ENCODE results near the gene LCE5A. TPM values are rescaled to one million over a fixed set of nuclear protein-coding genes. Genes with fewer than 3 reads are reported as not detected.
A peak's percentile ranks its signal among the peaks of the same experiment; 100 is the strongest.
"Not testable (repeated sequence)": the region's sequence is repeated elsewhere in the genome, so short reads cannot be mapped to it uniquely, and the experiment has no call there.

The LCE5A gene
- total RNA-seq, 1 donor, result not detected

GRCh38 chr1:152537496-152537895, 26.9 kb downstream of the LCE5A start:
- no peak overlapping the region for H3K27ac ChIP-seq (ENCODE audit: low read depth, low read length)

DNA sequence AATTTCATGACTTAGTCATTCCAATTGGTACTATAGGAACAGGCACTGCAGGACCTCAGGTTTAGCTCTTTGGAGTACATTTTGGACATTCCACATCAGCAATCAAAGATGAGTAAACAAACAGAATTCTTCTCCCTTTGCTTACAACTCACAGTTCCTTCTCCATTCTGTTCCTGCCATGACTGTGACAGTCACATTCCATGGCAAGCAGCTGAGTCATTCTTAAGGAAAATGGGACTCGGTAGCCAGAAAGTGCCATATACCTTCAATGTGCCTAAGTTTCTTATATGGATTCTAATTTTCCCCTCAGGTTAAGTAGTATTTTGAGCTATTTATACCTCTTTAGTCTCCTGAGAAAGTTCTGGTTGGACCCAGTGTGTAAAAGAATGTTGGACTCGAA, 29.3 kb downstream of the LCE5A start:
- no peak overlapping the region for H3K4me3 ChIP-seq (ENCODE audit: insufficient read depth, low read length)
- no peak overlapping the region for H3K27ac ChIP-seq (ENCODE audit: low read depth, low read length)
- no peaks in the 10 kb centered on the region for H3K79me2 ChIP-seq (ENCODE audit: insufficient read depth, low read length)
- H4K20me1 ChIP-seq (ENCODE audit: insufficient read depth, low read length), result no peaks in the 10 kb centered on the region
- H3K27me3 ChIP-seq (ENCODE audit: insufficient read depth, low read length), result no peaks in the 10 kb centered on the region
- H3K36me3 ChIP-seq (ENCODE audit: insufficient read depth, low read length), result no peaks in the 10 kb centered on the region
- H3K4me1 ChIP-seq (ENCODE audit: insufficient read depth, low read length), result no peaks in the 10 kb centered on the region
- H3K9me3 ChIP-seq (ENCODE audit: low read depth, low read length), result no peaks in the 10 kb centered on the region
- H2AFZ ChIP-seq (ENCODE audit: low read length), result no peak overlapping the region
- TF ChIP-seq CTCF (IDR thresholded peaks at IDR 0.05; ENCODE audit: extremely low read depth, low read depth, low read length), result no peak
- DNase-seq (ENCODE audit: insufficient read length, low spot score, missing footprints), result peak; percentile 71
- no peak overlapping the region for H3K4me2 ChIP-seq (ENCODE audit: insufficient read depth, low read length)

More at GRCh38 chr1:152537496-152537895, 26.9 kb downstream of the LCE5A start:
- Histone ChIP-seq H3K4me2 (ENCODE audit: insufficient read depth, low read length) (no peak overlapping the region), H3K9me3 (ENCODE audit: low read depth, low read length) (no peaks in the 10 kb centered on the region), H3K36me3 (ENCODE audit: insufficient read depth, low read length) (no peaks in the 10 kb centered on the region), H3K27me3 (ENCODE audit: insufficient read depth, low read length) (no peaks in the 10 kb centered on the region), H4K20me1 (ENCODE audit: insufficient read depth, low read length) (no peaks in the 10 kb centered on the region), H2AFZ (ENCODE audit: low read length) (no peak overlapping the region), H3K4me1 (ENCODE audit: insufficient read depth, low read length) (no peaks in the 10 kb centered on the region), H3K4me3 (ENCODE audit: insufficient read depth, low read length) (no peak overlapping the region), H3K79me2 (ENCODE audit: insufficient read depth, low read length) (no peaks in the 10 kb centered on the region)
- no peak for TF ChIP-seq CTCF (IDR thresholded peaks at IDR 0.05; ENCODE audit: extremely low read depth, low read depth, low read length)
- no peak for DNase-seq (ENCODE audit: insufficient read length, low spot score, missing footprints)

GRCh38 chr1:152543820-152544219, 33.2 kb downstream of the LCE5A start:
- no peak overlapping the region for H3K4me3 ChIP-seq (ENCODE audit: insufficient read depth, low read length)
- no peak overlapping the region for H3K27ac ChIP-seq (ENCODE audit: low read depth, low read length)
- H4K20me1 ChIP-seq (ENCODE audit: insufficient read depth, low read length), result no peaks in the 10 kb centered on the region
- no peaks in the 10 kb centered on the region for H3K79me2 ChIP-seq (ENCODE audit: insufficient read depth, low read length)
- no peaks in the 10 kb centered on the region for H3K36me3 ChIP-seq (ENCODE audit: insufficient read depth, low read length)
- no peaks in the 10 kb centered on the region for H3K27me3 ChIP-seq (ENCODE audit: insufficient read depth, low read length)
- TF ChIP-seq CTCF (IDR thresholded peaks at IDR 0.05; ENCODE audit: extremely low read depth, low read depth, low read length), result peak; percentile 18
- H3K4me1 ChIP-seq (ENCODE audit: insufficient read depth, low read length), result no peaks in the 10 kb centered on the region
- no peaks in the 10 kb centered on the region for H3K9me3 ChIP-seq (ENCODE audit: low read depth, low read length)
- H2AFZ ChIP-seq (ENCODE audit: low read length), result no peak overlapping the region
- no peak for DNase-seq (ENCODE audit: insufficient read length, low spot score, missing footprints)
- H3K4me2 ChIP-seq (ENCODE audit: insufficient read depth, low read length), result no peak overlapping the region

DNA sequence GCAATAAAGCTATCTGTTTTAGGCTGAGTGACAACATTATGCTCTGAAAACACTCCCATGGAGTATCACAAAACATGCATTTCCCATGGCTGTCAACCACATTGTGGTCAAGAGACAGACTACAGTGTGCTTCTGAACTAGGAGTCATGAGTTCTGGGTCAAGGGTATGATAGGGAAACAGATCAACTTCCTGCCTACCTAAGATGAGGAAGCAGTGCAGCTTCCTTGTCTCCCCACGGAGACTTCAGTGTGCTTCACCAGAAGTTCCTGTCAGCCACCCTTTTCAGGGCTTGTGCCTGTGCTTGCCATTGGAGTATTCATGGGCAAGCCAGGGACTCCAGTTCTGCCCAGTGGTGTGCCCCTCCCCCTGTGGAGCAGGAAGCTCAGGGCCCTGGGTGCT, 36.1 kb downstream of the LCE5A start:
- Histone ChIP-seq H3K27me3 (ENCODE audit: insufficient read depth, low read length) (no peaks in the 10 kb centered on the region), H3K4me2 (ENCODE audit: insufficient read depth, low read length) (no peak overlapping the region), H3K36me3 (ENCODE audit: insufficient read depth, low read length) (no peaks in the 10 kb centered on the region), H3K9me3 (ENCODE audit: low read depth, low read length) (no peaks in the 10 kb centered on the region), H3K79me2 (ENCODE audit: insufficient read depth, low read length) (no peaks in the 10 kb centered on the region), H2AFZ (ENCODE audit: low read length) (no peak overlapping the region), H3K27ac (ENCODE audit: low read depth, low read length) (no peak overlapping the region), H3K4me3 (ENCODE audit: insufficient read depth, low read length) (no peak overlapping the region), H3K4me1 (ENCODE audit: insufficient read depth, low read length) (no peaks in the 10 kb centered on the region), H4K20me1 (ENCODE audit: insufficient read depth, low read length) (no peaks in the 10 kb centered on the region)
- TF ChIP-seq CTCF (IDR thresholded peaks at IDR 0.05; ENCODE audit: extremely low read depth, low read depth, low read length), result no peak
- no peak for DNase-seq (ENCODE audit: insufficient read length, low spot score, missing footprints)

- H3K27ac ChIP-seq (ENCODE audit: low read depth, low read length); H3K4me1 ChIP-seq (ENCODE audit: insufficient read depth, low read length); H3K9me3 ChIP-seq (ENCODE audit: low read depth, low read length); H3K4me3 ChIP-seq (ENCODE audit: insufficient read depth, low read length); H3K36me3 ChIP-seq (ENCODE audit: insufficient read depth, low read length); H3K4me2 ChIP-seq (ENCODE audit: insufficient read depth, low read length); H2AFZ ChIP-seq (ENCODE audit: low read length); DNase-seq (ENCODE audit: insufficient read length, low spot score, missing footprints); H3K27me3 ChIP-seq (ENCODE audit: insufficient read depth, low read length); H3K79me2 ChIP-seq (ENCODE audit: insufficient read depth, low read length); H4K20me1 ChIP-seq (ENCODE audit: insufficient read depth, low read length): not testable (repeated sequence)
These were observed 37.8 kb downstream of the LCE5A start for GRCh38 chr1:152548358-152548757.

Data from osteoblast (primary cell).